Liver (tissue), 9 donors: Measurements from ENCODE around the gene PLAC1. TPM values are rescaled to one million over a fixed set of nuclear protein-coding genes. Genes with fewer than 3 reads are reported as not detected.

Experiments
- DNase-seq: peaks from one replicate; pipeline ENCODE4 v3.0.0-alpha.2; 2017; ENCODE audit warnings: low spot score
- H3K27ac ChIP-seq, 2 donors: one replicate each; pipeline ENCODE4 v1.7.0; 2013; ENCODE audit warnings: inconsistent platforms in 2 of 2, low read length in 2 of 2, control low read depth in 1 of 2, low read depth in 1 of 2, mild to moderate bottlenecking in 1 of 2
- H3K27me3 ChIP-seq, 4 donors: one replicate each; pipeline versions ENCODE4 v1.6.1 to v1.7.0; 2013; ENCODE audit warnings: low read length in 3 of 4, inconsistent platforms in 1 of 4, mild to moderate bottlenecking in 1 of 4, moderate library complexity in 1 of 4; ENCODE audit not compliant: control insufficient read depth in 4 of 4, insufficient read depth in 4 of 4
- H3K36me3 ChIP-seq, 4 donors: one replicate each; pipeline versions ENCODE4 v1.6.1 to v1.7.0; 2013; ENCODE audit warnings: low read length in 3 of 4, mild to moderate bottlenecking in 3 of 4, low read depth in 1 of 4, moderate library complexity in 1 of 4; ENCODE audit not compliant: control insufficient read depth in 4 of 4, insufficient read depth in 3 of 4
- H3K4me1 ChIP-seq, 4 donors: one replicate each; pipeline versions ENCODE4 v1.6.1 to v1.7.0; 2013; ENCODE audit warnings: low read length in 3 of 4, mild to moderate bottlenecking in 3 of 4, moderate library complexity in 1 of 4; ENCODE audit not compliant: control insufficient read depth in 4 of 4, insufficient read depth in 4 of 4
- H3K4me3 ChIP-seq, 3 donors: one replicate each; pipeline versions ENCODE4 v1.6.1 to v1.7.0; 2013; ENCODE audit warnings: low read length in 3 of 3, control low read depth in 1 of 3, low read depth in 1 of 3, mild to moderate bottlenecking in 1 of 3
- H3K9ac ChIP-seq, 2 donors: one replicate each; pipeline ENCODE4 v1.7.0; 2013; ENCODE audit warnings: low read length in 2 of 2, mild to moderate bottlenecking in 2 of 2, moderate library complexity in 2 of 2, control low read depth in 1 of 2, low read depth in 1 of 2
- H3K9me3 ChIP-seq, 4 donors: one replicate each; pipeline versions ENCODE4 v1.6.1 to v1.7.0; 2013; ENCODE audit warnings: low read length in 3 of 4; ENCODE audit not compliant: control insufficient read depth in 4 of 4
- EGR1 ChIP-seq, 2 donors: IDR thresholded peaks; 2 replicates each; pipeline ENCODE4 v1.6.1; 2016 to 2018; ENCODE audit warnings: antibody characterized with exemption in 2 of 2, low read depth in 2 of 2
- FOXA1 ChIP-seq: IDR thresholded peaks from 2 replicates; pipeline ENCODE4 v1.6.1; 2016; ENCODE audit warnings: antibody characterized with exemption
- FOXA2 ChIP-seq: IDR thresholded peaks from 2 replicates; pipeline ENCODE4 v1.6.1; 2016; ENCODE audit warnings: antibody characterized with exemption
- GABPA ChIP-seq, 2 donors: IDR thresholded peaks in 1 of 2; conservative IDR thresholded peaks in 1 of 2; 2 replicates each; pipeline ENCODE4 v1.6.1; 2016; ENCODE audit warnings: antibody characterized with exemption in 2 of 2, mild to moderate bottlenecking in 1 of 2, moderate library complexity in 1 of 2
- HNF4A ChIP-seq, 2 donors: conservative IDR thresholded peaks; 2 replicates each; pipeline ENCODE4 v1.6.1; 2016; ENCODE audit warnings: antibody characterized with exemption in 2 of 2, mild to moderate bottlenecking in 2 of 2
- HNF4G ChIP-seq: IDR thresholded peaks from 2 replicates; pipeline ENCODE4 v1.6.1; 2016; ENCODE audit warnings: antibody characterized with exemption
- JUND ChIP-seq, 2 donors: IDR thresholded peaks; 2 replicates each; pipeline ENCODE4 v1.6.1; 2016; ENCODE audit warnings: antibody characterized with exemption in 2 of 2
- MAX ChIP-seq: IDR thresholded peaks from 2 replicates; pipeline ENCODE4 v1.6.1; 2016; ENCODE audit warnings: antibody characterized with exemption
- NR2F2 ChIP-seq: IDR thresholded peaks from 2 replicates; pipeline ENCODE4 v1.6.1; 2016; ENCODE audit warnings: antibody characterized with exemption
- RAD21 ChIP-seq, 2 donors: IDR thresholded peaks; 2 replicates each; pipeline ENCODE4 v1.6.1; 2016; ENCODE audit warnings: antibody characterized with exemption in 2 of 2, mild to moderate bottlenecking in 2 of 2
- RXRA ChIP-seq, 2 donors: IDR thresholded peaks; 2 replicates each; pipeline ENCODE4 v1.6.1; 2017 to 2018; ENCODE audit warnings: antibody characterized with exemption in 2 of 2, mild to moderate bottlenecking in 1 of 2
- SP1 ChIP-seq: IDR thresholded peaks from 2 replicates; pipeline ENCODE4 v1.6.1; 2018; ENCODE audit warnings: antibody characterized with exemption, mild to moderate bottlenecking
- TAF1 ChIP-seq: conservative IDR thresholded peaks from 2 replicates; pipeline ENCODE4 v1.6.1; 2016; ENCODE audit warnings: antibody characterized with exemption, mild to moderate bottlenecking
- YY1 ChIP-seq: IDR thresholded peaks from 2 replicates; pipeline ENCODE4 v1.6.1; 2016; ENCODE audit warnings: antibody characterized with exemption, mild to moderate bottlenecking
- WGBS: extraction: QIAGEN DNeasy Blood & Tissue Kit; methylation state at CpG from one replicate; pipeline ENCODE4 v1.1.7; 2013; 5-methylcytosine and 5-hydroxymethylcytosine counted together
- polyA plus RNA-seq, 2 donors: library from polyadenylated mRNA; stranded (reverse) in 1 of 2; unstranded in 1 of 2; fragments of 200-250 nt in 1 of 2; fragments of >200 nt in 1 of 2; fragmentation: Nextera tagmentation in 1 of 2; extraction: Ambion mirVana in 1 of 2; gene quantifications; one replicate each; pipeline versions ENCODE4 v1.2.1 to v1.2.3, GENCODE V29; 2013 to 2015
- total RNA-seq, 2 donors: library from RNA; depleted of rRNA; stranded (reverse); fragments of >200 nt; gene quantifications; one replicate each; pipeline ENCODE4 v1.2.3, GENCODE V29; 2014
- TF ChIP-seq, protein P1 (sequence below): IDR thresholded peaks from 2 replicates; pipeline ENCODE4 v1.6.1; 2016; ENCODE audit warnings: antibody characterized with exemption
- TF ChIP-seq, protein P2 (sequence below): fragments of 150-350 bp; IDR thresholded peaks from 2 replicates; pipeline ENCODE4 v1.5.1; 2017; ENCODE audit warnings: improper control_type of control experiment, low read depth, low read length; ENCODE audit not compliant: missing input control
- donor health status: healthy.
- donor health status: healthy.
- donor health status: healthy.
- donor health status: healthy.
- donor health status: healthy.

PLAC1 gene
- total and polyA plus RNA-seq, 4 donors: not detected

DNA sequence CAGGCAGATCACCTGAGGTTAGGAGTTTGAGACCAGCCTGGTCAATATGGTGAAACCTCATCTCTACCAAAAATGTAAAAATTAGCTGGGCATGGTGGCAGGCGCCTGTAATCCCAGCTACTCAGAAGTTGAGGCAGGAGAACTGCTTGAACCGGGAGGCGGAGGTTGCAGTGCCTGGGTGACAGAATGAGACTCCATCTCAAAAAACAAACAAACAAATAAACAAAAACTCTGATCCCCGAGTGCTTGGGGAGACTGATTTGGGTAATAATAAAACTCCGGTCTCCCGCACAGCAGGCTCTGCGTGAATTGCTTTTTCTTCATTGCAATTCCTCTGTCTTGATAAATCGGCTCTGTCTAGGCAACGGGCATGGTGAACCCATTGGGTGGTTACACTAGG, 124.9 kb downstream of the PLAC1 start:
- no peaks in the 10 kb centered on the region for H3K27me3 ChIP-seq
- no peak for TF ChIP-seq FOXA2
- TF ChIP-seq MAX: no peak
- TF ChIP-seq HNF4G: no peak
- TF ChIP-seq YY1: no peak
- TF ChIP-seq, protein P1, sequence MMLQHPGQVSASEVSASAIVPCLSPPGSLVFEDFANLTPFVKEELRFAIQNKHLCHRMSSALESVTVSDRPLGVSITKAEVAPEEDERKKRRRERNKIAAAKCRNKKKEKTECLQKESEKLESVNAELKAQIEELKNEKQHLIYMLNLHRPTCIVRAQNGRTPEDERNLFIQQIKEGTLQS: no peak
- no peak for TF ChIP-seq NR2F2
- no peak for TF ChIP-seq SP1
- TF ChIP-seq JUND (IDR thresholded peaks at IDR 0.05): no peak
- TF ChIP-seq RAD21 (IDR thresholded peaks at IDR 0.05): no peak
- TF ChIP-seq, protein P2, sequence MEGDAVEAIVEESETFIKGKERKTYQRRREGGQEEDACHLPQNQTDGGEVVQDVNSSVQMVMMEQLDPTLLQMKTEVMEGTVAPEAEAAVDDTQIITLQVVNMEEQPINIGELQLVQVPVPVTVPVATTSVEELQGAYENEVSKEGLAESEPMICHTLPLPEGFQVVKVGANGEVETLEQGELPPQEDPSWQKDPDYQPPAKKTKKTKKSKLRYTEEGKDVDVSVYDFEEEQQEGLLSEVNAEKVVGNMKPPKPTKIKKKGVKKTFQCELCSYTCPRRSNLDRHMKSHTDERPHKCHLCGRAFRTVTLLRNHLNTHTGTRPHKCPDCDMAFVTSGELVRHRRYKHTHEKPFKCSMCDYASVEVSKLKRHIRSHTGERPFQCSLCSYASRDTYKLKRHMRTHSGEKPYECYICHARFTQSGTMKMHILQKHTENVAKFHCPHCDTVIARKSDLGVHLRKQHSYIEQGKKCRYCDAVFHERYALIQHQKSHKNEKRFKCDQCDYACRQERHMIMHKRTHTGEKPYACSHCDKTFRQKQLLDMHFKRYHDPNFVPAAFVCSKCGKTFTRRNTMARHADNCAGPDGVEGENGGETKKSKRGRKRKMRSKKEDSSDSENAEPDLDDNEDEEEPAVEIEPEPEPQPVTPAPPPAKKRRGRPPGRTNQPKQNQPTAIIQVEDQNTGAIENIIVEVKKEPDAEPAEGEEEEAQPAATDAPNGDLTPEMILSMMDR: no peak
- TF ChIP-seq RXRA (IDR thresholded peaks at IDR 0.05): no peak
- no peak for TF ChIP-seq HNF4A (conservative IDR thresholded peaks at IDR 0.05)
- TF ChIP-seq FOXA1: no peak
- no peak for TF ChIP-seq EGR1 (IDR thresholded peaks at IDR 0.05; ENCODE audit: low read depth in 2 of 2)
- TF ChIP-seq TAF1: no peak
- TF ChIP-seq GABPA (IDR thresholded peaks at IDR 0.05 in 1 of 2, conservative IDR thresholded peaks at IDR 0.05 in 1 of 2): no peak
- no peak overlapping the region for H3K27ac ChIP-seq
- no peaks in the 10 kb centered on the region for H3K9me3 ChIP-seq
- H3K9ac ChIP-seq: no peak overlapping the region
- no peak overlapping the region for H3K4me3 ChIP-seq
- no peaks in the 10 kb centered on the region for H3K4me1 ChIP-seq
- no peak for DNase-seq
- 82% methylated on average over 9 of the region's 9 CpGs for WGBS
- no peaks in the 10 kb centered on the region for H3K36me3 ChIP-seq

DNA sequence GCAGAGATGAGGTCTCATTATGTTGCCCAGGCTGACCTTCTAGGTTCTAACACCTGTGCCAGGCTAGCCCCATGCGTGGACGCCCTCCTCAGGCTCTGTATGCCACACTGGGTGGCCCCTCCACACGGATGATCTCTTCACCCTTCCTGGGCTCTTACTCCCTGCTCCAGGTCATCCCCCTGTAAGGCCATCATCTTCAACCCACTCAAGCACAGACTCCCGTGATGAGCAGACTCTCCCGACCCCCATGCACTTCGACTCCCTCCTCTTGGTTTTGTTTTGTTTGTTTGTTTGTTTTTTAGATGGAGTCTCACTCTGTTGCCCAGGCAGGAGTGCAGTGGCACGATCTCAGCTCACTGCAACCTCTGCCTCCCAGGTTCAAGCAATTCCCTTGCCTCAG, 127.4 kb downstream of the PLAC1 start:
- Histone ChIP-seq H3K9ac (no peak overlapping the region), H3K27ac (no peak overlapping the region), H3K27me3 (no peaks in the 10 kb centered on the region), H3K9me3 (no peaks in the 10 kb centered on the region), H3K36me3 (no peaks in the 10 kb centered on the region), H3K4me1 (no peaks in the 10 kb centered on the region), H3K4me3 (no peak overlapping the region)
- WGBS: 87% methylated on average over 7 of the region's 7 CpGs
- TF ChIP-seq YY1 (no peak), HNF4A (conservative IDR thresholded peaks at IDR 0.05) (no peak), FOXA1 (no peak), EGR1 (IDR thresholded peaks at IDR 0.05; ENCODE audit: low read depth in 2 of 2) (no peak), GABPA (IDR thresholded peaks at IDR 0.05 in 1 of 2, conservative IDR thresholded peaks at IDR 0.05 in 1 of 2) (no peak)
- TF ChIP-seq, protein P1: no peak
- TF ChIP-seq, protein P2: no peak
- no peak for DNase-seq
